Measurements from ENCODE around the gene TMEM121B.

The TMEM121B gene

DNA sequence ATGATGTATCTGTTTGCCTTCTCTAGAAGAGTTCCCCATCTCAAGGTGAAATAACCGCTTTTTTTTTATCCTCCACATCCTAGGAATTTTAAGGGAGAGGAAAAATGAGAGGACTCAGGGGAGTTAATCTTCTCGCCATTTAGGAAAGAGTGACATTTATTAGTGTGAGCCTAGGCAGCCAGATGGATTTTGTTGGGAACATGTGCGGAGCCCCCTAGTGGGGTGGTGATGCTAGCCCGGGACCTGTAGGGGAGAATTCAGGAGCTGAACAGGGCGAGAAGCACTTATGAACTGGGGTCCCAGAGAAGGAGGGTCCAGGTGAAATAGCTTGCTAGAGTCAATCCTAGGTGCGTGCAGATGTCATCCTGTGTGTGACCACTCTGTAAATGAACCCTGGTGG, 25.6 kb downstream of the TMEM121B start:
- DNase-seq (ENCODE audit: low read depth in 3 of 3, low spot score in 1 of 3): no peak

DNA sequence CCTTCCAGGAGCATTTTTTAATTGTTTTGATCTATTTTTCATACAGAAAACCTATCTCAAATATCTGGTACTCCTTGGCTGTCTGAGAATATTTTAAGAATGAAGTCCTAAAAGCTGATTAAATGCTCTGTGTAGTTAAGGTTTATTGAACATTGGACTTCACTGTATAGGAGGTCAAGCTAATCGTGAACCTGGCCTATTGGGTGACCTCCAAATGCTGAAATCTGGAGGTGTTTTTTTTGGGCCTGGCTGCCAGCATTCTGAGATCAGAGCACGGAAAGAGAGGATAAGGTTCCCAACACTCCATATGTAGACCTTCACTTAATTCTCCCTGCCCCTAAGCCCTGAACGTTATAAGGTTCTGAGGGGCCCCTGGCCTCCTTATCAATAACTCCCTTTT, 28.1 kb downstream of the TMEM121B start:
- no peak for DNase-seq (ENCODE audit: low read depth in 3 of 3, low spot score in 1 of 3)

DNA sequence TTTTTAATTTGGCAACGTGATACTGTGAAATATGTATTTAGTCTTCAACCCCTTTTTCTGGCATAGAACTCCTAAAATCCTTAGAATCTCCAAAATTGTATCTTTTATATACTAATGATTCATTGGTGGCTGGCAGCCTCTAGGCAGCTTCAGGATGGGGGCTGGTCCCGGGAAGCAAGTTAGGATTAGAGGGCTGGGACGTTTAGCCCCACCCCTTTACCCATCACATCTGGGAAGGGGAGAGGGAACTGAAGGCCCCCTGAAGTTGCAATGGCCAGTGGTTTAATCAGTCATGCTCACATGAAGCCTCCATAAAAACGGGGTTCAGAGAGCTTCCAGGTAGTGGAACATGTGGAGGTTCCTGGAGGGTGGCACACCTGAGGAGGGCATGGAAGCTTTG, 29.3 kb downstream of the TMEM121B start:
- DNase-seq (ENCODE audit: low read depth in 3 of 3, low spot score in 1 of 3): no peak

DNA sequence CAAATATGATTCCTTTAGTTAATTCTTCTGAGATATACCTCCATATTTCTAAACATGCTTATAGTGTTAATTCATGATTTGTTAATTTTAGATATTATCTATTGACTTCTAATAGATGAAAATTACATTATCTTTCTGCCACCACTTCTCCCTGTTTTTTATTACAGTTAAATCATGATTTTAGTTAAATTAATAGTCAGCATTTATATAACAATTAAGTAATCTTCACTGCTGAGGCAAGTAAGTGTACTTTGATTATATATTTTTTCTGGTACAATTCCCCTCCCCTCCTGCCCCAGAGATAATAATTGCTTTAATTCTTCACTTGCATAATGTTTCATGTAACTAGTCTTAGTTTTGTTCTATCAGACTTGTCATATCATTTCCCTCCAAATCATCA, 30.6 kb downstream of the TMEM121B start:
- DNase-seq (ENCODE audit: low read depth in 3 of 3, low spot score in 1 of 3): no peak

DNA sequence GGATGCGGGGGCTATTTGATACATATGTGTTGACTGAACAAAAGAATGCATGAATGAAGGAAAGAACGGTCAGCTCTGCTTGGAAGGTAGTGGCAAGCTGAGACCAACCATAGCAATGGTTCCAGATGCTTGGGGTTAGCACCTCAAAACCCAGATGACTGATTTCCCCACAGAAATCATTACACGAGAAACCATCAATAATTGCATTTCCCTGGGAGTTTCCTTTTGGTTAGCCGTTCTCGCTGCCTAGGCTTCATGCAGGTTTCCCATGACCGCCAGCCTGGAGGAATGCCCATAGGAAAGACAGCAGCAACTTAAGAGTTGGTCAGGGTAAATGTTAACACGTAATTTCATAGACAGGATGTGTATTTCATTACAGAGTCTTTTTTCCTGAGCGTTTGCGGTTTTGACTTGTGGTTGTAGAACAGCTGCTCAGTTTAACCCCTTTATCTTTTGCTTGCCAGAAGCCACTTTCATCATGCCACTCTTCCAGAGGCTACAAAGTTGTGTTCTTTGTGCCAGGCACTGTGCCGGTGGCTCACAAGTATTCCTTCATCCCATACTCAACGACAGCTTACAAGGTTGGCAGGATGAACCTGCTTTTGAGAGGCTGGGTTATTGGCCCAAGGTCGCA, 33.5 kb downstream of the TMEM121B start:
- no peak for DNase-seq (ENCODE audit: low read depth in 3 of 3, low spot score in 1 of 3)

DNA sequence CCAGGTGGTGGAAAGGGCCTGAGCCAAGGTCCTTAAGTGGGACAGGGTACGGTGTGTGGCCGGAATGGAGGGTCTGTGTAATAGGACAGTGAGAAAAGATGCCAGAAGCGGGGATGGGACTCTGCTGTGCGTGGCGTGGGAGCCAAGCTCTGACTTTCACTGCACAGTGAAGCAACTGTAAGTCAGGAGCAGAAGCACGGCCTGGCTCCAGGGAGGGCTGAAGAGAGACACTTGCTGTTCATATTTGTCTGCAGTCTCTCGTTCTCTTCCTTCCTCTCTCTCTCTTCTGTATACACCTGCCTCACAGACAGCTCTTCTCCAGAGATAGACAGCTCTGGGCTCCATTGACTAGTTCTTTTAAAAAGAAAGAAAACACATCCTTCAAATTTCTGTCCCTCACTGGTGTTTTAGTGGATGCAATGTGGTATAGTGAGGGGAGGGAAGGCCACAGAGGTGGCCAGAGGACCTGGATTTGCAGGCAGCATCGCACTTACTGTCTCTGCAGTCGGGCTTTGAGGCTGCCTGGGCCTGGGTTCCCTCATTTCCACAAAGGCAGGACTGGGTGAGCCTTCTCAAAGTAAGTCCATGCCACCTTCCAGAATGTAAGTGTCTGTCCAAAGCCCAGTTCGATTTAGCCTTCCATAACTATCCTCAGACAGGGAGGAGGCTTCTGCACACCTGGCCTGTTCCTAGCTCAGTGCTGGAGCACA, 34.2 kb downstream of the TMEM121B start:
- no peak for DNase-seq (ENCODE audit: low read depth in 3 of 3, low spot score in 1 of 3)

DNA sequence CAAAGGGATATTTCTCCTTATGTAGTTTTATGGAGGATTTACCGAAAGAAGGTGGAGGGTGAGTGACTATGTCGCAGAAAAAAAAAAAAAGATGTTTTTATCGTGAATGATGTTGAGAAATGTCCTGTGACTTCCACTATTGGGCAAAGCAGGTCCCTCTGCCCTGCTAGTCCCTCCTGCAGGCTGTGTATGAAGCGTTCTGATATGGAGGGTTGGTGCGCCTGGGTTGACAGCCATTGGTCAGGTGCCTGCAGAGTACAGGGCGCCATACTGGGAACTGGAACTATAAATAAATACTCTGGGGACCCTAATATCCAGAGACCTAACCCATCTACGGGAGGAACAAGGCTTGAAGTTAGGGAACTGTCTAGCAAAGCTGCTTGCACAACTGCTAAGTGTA, 34.9 kb downstream of the TMEM121B start:
- DNase-seq (ENCODE audit: low read depth in 3 of 3, low spot score in 1 of 3): no peak

DNA sequence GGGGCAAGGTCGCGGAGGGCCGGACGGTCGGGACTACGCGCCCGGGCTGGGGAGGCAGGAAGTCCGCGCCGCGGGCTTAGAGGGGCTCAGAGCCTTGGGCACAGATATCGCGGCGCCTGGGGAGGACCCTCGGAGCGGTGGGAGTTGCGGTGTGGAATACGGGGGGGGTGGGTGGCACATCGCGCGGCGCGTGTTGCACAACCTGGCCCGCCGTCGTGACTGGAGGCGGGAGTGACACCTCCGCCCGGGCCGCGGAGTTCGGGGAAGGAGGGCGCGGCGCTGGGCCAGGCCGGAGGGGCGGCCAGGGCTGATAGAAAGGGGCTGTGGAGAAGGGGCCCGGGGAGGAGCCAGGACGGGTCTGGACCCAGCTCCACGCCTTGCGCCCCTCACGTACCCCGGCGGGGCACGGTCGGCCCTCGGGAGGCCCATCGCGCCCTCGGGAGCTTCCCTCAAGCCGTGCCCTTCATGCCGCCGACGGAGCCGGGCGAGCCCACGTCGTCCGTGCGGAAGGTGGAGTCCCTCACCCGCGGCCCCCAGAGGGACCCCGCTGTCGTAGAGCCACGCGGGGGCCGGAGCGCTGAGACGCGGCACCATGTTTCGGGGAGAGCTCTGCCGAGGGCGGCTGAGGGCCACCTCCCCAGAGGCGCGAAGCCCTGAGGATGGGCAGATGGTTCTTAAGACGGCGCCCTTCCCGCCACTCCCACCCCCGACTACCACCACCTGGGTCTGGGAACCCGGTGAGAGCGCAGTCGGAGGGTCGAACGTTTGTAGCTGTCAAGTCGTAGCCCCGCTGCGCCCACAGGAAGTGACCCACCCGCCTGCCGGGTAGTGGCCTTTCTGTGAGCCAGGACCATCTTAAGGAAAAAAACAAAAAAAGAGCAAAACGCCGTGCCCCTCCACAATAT, 35.6 kb downstream of the TMEM121B start:
- peak in 1 of 3 donors; percentile 28 for DNase-seq (ENCODE audit: low read depth in 3 of 3, low spot score in 1 of 3)

DNA sequence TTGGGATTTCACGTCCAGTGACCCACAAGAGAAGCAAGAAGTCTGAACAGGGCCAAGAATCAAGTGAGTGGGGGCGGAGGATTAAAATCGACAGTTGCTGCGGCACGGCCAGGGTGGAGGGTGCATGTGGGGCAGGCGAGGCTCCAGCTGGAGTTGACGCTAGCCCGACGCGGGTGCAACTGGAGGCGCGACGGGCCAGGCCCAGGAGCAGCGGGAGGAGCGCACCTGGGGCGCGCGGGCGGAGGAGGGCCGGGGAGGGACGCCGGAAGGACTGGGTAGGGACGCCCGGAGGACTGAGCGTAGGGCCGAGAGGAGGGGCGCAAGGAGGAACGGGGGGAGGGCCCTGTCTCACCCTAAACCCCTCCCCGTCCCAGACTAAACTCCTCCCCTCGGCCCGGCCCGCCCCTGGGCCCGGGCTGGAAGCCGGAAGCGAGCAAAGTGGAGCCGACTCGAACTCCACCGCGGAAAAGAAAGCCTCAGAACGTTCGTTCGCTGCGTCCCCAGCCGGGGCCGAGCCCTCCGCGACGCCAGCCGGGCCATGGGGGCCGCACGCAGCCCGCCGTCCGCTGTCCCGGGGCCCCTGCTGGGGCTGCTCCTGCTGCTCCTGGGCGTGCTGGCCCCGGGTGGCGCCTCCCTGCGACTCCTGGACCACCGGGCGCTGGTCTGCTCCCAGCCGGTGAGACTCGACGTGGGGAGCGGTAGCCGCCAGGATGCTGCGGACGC, 36.4 kb downstream of the TMEM121B start, which contains the start of gene IL17RA:
Gene IL17RA (plus strand): TSS at position 447 of the 723 bp plus-strand sequence. CDS start 92 bp downstream, at position 539.
- peak; percentile 78 to 92 (median 88) for DNase-seq (ENCODE audit: low read depth in 3 of 3, low spot score in 1 of 3)

DNA sequence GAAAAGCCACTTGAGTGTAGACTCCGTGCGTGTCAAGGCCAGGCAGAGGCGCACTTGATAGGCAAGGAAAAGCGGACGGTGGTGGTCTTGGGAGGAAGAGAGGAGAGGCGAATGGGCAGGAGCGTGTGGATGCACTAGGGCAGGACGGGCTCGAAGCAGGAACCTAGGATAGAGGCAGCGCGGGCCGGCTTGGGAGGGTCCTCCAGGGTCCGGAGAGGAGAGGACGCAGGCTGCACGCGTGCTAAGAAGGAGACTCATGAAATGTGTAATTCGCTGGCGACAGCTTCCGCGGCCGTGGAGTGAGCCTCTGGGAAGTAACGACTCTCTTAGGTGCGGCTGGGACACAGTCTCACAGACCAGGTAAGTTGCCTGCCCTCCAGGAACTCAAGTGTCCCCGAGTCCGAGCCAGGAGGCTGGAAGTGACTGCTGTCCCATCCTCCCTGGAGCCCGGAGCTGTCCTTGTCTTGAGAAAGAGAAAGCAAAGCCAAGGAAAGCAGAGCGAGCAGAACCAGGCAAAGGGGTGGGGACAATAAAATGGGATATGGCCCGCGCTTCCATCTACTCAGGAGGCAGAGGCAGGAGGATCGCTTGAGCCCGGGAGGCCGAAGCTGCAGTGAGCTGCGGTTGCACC, 37.2 kb downstream of the TMEM121B start:
- DNase-seq (ENCODE audit: low read depth in 3 of 3, low spot score in 1 of 3): no peak

DNA sequence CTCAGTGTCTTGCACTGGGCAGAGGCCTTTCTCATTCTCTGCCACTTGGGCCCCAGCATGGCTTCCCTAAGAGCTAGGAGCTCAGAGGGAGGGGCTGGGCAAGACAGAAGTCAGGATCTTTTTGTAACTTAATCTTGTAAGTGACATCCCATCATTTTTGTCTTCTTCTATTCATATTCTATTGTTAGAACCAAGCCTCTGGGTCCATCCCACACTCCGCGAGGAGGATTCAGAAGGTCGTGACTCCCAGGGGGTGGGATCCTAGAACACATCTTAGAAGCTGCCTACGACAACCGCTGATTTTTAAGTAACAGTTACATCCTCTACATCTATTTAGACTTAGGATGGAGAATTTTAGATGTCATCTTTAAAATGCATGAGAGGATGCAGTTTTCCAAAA, 37.9 kb downstream of the TMEM121B start:
- no peak for DNase-seq (ENCODE audit: low read depth in 3 of 3, low spot score in 1 of 3)

DNA sequence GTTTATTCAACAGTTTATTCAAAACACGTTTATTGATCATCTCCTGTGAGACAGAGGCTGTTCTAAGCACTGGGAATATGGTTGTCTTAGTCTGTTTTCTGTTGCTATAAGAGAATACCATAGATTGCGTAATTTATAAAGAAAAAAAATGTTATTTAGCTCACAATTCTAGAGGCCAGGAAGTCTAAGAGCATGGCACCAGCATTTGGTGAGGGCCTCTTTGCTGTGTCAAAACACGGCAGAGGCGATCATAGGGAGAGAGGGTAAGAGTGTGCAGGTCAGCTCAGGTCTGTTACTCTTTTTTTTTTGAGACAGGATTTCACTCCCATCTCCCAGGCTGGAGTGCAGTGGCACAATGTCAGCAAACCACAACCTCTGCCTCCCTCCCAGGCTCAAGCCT, 41.6 kb downstream of the TMEM121B start:
- no peak for DNase-seq (ENCODE audit: low read depth in 3 of 3, low spot score in 1 of 3)

DNA sequence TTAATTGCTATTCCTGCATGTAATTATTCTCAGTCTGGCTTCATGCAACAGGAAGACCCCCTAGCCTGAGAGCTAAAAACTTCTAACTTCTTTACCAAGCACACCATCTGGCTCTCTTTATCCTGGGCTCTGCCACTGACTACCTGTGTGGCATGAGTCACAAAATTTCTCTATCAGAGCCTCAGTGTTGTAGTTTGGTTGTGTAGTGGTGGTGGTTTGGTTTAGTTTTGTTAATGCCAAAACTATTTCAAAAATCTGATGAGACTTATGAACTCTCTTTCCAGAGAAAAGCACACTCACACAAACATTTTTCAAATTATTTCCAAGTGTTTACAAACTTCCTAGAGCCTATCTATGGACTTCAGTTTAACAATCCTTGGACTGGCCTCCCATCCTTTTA, 43.9 kb downstream of the TMEM121B start:
- DNase-seq (ENCODE audit: low read depth in 3 of 3, low spot score in 1 of 3): no peak

DNA sequence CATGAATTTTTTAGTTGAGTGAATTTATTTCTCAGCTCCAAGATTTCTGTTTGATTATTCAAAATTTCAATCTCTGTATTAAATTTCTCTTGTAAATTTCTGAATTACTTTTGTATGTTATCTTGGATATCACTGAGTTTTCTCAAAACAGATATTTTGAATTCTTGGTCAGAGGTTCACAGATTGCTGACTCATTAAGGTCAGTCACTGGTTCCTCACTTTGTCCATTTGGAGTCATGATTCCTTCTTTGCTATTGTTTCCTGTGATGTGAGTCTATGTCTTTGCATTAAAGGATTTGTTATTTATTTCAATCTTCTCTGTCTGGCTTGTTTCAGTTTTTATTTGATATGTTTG, 46.5 kb downstream of the TMEM121B start:
- no peak for DNase-seq (ENCODE audit: low read depth in 3 of 3, low spot score in 1 of 3)

DNA sequence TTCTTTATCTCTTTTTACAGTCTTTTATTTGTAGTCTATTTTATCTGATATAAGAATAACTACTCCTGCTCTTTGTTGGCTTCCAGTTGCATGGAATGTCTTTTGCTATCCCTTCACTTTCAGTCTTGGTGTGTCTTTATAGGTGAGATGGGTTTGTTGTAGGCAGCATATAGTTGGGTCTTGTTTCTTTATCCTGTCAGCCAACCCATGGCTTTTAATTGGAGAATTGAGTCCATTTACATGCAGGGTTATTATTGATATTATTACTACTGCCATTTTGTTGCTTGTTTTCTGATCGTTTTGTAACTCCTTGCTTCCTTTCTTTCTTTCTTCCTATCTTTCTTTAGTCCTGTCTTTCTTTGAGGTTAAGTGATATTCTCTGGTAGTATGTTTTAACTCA, 48.3 kb downstream of the TMEM121B start:
- DNase-seq (ENCODE audit: low read depth in 3 of 3, low spot score in 1 of 3): no peak

All from stimulated activated CD4-positive, alpha-beta T cell treated with anti-CD3 and anti-CD28 coated beads, TNF-alpha, amount 100 ng/mL, for 1 hour (primary cell).